Panc1 (cell line): ENCODE results near the gene SLC5A2.

Experiments used
- CTCF ChIP-seq: fragments of 450-650 bp; IDR thresholded peaks from 2 replicates; pipeline ENCODE4 v1.5.1; 2017; ENCODE audit warnings: mild to moderate bottlenecking
- POLR2AphosphoS5 ChIP-seq: IDR thresholded peaks from 2 replicates; pipeline ENCODE4 v1.6.1; 2012; ENCODE audit warnings: mild to moderate bottlenecking, low read depth, low read length, moderate library complexity
- SIN3A ChIP-seq: IDR thresholded peaks from 2 replicates; pipeline ENCODE4 v1.6.1; 2012; ENCODE audit warnings: low read depth, mild to moderate bottlenecking, low read length, moderate library complexity, borderline replicate concordance; ENCODE audit not compliant: insufficient read depth
- TCF7L2 ChIP-seq: IDR thresholded peaks from 2 replicates; pipeline ENCODE4 v1.6.1; 2011; ENCODE audit warnings: mild to moderate bottlenecking, low read depth, low read length, inconsistent platforms
- TF ChIP-seq, protein P1 (sequence below), 2 experiments: IDR thresholded peaks; 2 replicates each; pipeline ENCODE4 v1.6.1; 2011 to 2012; ENCODE audit warnings: low read depth in 2 of 2, control low read depth in 1 of 2, low read length in 1 of 2, mild to moderate bottlenecking in 1 of 2, moderate library complexity in 1 of 2; ENCODE audit not compliant: insufficient read depth in 1 of 2

DNA sequence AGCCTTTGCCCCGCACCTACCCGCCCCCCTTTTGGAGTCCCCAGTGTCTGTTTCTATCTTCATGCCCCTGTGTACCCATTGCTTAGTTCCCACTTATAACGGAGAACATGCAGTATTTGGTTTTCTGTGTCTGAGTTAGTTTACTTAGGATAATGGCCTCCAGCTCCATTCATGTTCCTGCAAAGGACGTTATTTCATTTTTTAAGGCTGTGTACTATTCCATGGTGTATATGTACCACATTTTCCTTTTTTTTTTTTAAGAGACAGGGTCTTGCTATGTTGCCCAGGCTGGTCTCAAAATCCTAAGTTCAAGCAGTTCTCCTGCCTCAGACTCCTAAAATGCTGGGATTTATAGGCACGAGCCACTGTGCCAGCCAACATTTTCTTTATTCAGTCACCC lies 15.1 kb upstream of the SLC5A2 start:
- TF ChIP-seq CTCF (no peak), TCF7L2 (no peak), POLR2AphosphoS5 (no peak; the same call in 1 of the 2 replicates), SIN3A (no peak)
- TF ChIP-seq, protein P1, sequence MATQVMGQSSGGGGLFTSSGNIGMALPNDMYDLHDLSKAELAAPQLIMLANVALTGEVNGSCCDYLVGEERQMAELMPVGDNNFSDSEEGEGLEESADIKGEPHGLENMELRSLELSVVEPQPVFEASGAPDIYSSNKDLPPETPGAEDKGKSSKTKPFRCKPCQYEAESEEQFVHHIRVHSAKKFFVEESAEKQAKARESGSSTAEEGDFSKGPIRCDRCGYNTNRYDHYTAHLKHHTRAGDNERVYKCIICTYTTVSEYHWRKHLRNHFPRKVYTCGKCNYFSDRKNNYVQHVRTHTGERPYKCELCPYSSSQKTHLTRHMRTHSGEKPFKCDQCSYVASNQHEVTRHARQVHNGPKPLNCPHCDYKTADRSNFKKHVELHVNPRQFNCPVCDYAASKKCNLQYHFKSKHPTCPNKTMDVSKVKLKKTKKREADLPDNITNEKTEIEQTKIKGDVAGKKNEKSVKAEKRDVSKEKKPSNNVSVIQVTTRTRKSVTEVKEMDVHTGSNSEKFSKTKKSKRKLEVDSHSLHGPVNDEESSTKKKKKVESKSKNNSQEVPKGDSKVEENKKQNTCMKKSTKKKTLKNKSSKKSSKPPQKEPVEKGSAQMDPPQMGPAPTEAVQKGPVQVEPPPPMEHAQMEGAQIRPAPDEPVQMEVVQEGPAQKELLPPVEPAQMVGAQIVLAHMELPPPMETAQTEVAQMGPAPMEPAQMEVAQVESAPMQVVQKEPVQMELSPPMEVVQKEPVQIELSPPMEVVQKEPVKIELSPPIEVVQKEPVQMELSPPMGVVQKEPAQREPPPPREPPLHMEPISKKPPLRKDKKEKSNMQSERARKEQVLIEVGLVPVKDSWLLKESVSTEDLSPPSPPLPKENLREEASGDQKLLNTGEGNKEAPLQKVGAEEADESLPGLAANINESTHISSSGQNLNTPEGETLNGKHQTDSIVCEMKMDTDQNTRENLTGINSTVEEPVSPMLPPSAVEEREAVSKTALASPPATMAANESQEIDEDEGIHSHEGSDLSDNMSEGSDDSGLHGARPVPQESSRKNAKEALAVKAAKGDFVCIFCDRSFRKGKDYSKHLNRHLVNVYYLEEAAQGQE (IDR thresholded peaks at IDR 0.05; ENCODE audit: insufficient read depth in 1 of 2, low read depth in 2 of 2, low read length in 1 of 2), result no peak
